GM10266 (cell line): ENCODE results near the gene VPS18.

Source experiments
- DNase-seq: peaks from one replicate; pipeline ENCODE4 v3.0.0; 2012; ENCODE audit errors: extremely low spot score
- TF ChIP-seq, protein P1 (sequence below): IDR thresholded peaks from 2 replicates; pipeline ENCODE4 v1.5.1; 2012; ENCODE audit warnings: mild to moderate bottlenecking, low read depth; ENCODE audit not compliant: control insufficient read depth, insufficient read depth; ENCODE audit errors: missing control alignments

VPS18 gene

GRCh38 chr15:40929660-40930429 lies 35.6 kb downstream of the VPS18 start:
- TF ChIP-seq, protein P1, sequence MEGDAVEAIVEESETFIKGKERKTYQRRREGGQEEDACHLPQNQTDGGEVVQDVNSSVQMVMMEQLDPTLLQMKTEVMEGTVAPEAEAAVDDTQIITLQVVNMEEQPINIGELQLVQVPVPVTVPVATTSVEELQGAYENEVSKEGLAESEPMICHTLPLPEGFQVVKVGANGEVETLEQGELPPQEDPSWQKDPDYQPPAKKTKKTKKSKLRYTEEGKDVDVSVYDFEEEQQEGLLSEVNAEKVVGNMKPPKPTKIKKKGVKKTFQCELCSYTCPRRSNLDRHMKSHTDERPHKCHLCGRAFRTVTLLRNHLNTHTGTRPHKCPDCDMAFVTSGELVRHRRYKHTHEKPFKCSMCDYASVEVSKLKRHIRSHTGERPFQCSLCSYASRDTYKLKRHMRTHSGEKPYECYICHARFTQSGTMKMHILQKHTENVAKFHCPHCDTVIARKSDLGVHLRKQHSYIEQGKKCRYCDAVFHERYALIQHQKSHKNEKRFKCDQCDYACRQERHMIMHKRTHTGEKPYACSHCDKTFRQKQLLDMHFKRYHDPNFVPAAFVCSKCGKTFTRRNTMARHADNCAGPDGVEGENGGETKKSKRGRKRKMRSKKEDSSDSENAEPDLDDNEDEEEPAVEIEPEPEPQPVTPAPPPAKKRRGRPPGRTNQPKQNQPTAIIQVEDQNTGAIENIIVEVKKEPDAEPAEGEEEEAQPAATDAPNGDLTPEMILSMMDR: peak; percentile 15
- DNase-seq: no peak

GRCh38 chr15:40930430-40931299 lies 36.4 kb downstream of the VPS18 start:
- DNase-seq: peak; percentile 78
- TF ChIP-seq, protein P1: peak; percentile 78

GRCh38 chr15:40931300-40932142 lies 37.3 kb downstream of the VPS18 start:
- TF ChIP-seq, protein P1: no peak
- no peak for DNase-seq

DNA sequence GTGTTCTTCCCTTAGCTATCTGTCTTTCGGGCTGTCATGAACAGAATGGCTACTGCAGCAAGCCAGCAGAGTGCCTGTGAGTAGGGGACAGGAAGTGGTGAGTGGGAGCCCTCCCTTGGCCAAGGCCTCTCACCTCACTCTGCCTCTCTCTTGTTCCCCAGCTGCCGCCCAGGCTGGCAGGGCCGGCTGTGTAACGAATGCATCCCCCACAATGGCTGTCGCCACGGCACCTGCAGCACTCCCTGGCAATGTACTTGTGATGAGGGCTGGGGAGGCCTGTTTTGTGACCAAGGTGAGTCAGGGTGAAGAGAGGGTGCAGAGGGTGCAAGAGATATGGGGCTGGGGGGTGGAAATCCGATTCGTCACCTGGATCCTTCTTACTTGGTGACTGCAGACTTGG lies 37.9 kb downstream of the VPS18 start:
- TF ChIP-seq, protein P1: no peak
- no peak for DNase-seq

DNA sequence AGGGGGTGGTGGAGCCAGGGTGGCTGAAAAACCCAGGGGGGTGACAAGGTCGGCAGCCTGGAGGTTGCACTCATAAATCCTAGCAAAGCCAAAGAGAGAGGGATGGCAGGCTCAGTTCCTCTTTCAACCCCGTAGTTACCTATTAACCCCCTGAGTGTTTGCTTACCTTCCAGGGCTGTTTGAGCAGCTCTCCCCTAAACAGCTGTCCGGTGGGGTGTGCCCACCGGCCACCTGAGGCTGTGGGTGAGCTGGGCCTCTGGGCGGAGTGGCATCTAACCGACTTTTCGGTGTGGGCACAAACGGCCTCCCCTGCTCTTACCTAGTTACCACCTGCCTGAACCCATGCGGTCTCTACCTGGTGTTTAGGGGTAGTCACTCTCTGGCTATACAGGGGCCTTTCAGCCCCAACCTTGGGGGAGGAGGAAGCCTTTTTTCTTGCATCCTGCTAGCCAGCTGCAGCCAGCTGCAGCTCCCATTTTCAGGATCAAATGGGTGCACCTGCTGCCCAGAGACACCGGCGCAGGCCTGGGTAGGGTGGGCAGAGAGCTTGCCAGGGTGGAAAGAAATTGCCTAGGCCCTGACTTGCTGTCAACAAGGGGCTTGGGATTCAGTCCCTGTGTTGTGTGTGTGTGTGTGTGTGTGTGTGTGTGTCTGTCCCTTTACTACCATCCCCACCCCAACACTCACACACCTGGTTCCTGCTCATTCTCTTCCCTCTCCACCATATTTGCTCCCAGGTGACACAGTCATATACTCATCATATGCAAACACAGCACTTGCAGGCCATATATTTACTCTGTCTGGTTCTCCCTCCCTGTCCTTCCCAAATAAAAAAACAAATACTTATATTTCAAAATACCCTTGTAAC lies 38.6 kb downstream of the VPS18 start:
- TF ChIP-seq, protein P1: no peak
- no peak for DNase-seq

- TF ChIP-seq, protein P1: no peak
- DNase-seq: no peak
Observed at GRCh38 chr15:40933517-40933902, 39.3 kb downstream of the VPS18 start.
